Smooth muscle cell (in vitro differentiated cells): ENCODE measurements around the gene LRRC4C. TPM values are rescaled to one million over a fixed set of nuclear protein-coding genes. Genes with fewer than 3 reads are reported as not detected.

Experiments used
- DNase-seq: peaks from one replicate; lab custom pipeline; 2025; ENCODE audit not compliant: unreplicated experiment; lab: John Stamatoyannopoulos, UW
- H2AFZ ChIP-seq: fragments of 200-600 bp; sonication (generic); 2 replicates; pipeline ENCODE4 v1.6.0; 2016; ENCODE audit warnings: antibody characterized with exemption, low read depth, mild to moderate bottlenecking
- H3F3A ChIP-seq: fragments of 200-600 bp; sonication (generic); 2 replicates; pipeline ENCODE4 v1.6.0; 2017; ENCODE audit warnings: antibody characterized with exemption, low read depth
- H3K27ac ChIP-seq: fragments of 200-600 bp; sonication (generic); 2 replicates; pipeline ENCODE4 v1.5.1; 2016; ENCODE audit warnings: low read depth, mild to moderate bottlenecking
- H3K27me3 ChIP-seq: fragments of 200-600 bp; sonication (generic); 2 replicates; pipeline ENCODE4 v1.6.1; 2016; ENCODE audit warnings: low read depth, mild to moderate bottlenecking
- H3K36me3 ChIP-seq: fragments of 200-600 bp; sonication (generic); 2 replicates; pipeline ENCODE4 v1.5.1; 2016; ENCODE audit warnings: low read depth
- H3K4me1 ChIP-seq: fragments of 200-600 bp; sonication (generic); 2 replicates; pipeline ENCODE4 v1.5.1; 2016; ENCODE audit warnings: low read depth
- H3K4me2 ChIP-seq: fragments of 200-600 bp; sonication (generic); 2 replicates; pipeline ENCODE4 v1.6.0; 2016; ENCODE audit warnings: mild to moderate bottlenecking
- H3K4me3 ChIP-seq: fragments of 200-600 bp; sonication (generic); 2 replicates; pipeline ENCODE4 v1.5.1; 2016; ENCODE audit warnings: mild to moderate bottlenecking
- H3K79me2 ChIP-seq: fragments of 200-600 bp; sonication (generic); 2 replicates; pipeline ENCODE4 v1.6.0; 2016; ENCODE audit warnings: low read depth, mild to moderate bottlenecking
- H3K9ac ChIP-seq: fragments of 200-600 bp; sonication (generic); 2 replicates; pipeline ENCODE4 v1.6.0; 2016; ENCODE audit warnings: low read depth
- H3K9me3 ChIP-seq: fragments of 200-600 bp; sonication (generic); replicated peaks from 2 replicates; pipeline ENCODE4 v1.5.1; 2016; ENCODE audit warnings: low read depth
- H4K20me1 ChIP-seq: fragments of 200-600 bp; sonication (generic); 2 replicates; pipeline ENCODE4 v1.6.0; 2016; ENCODE audit warnings: low read depth
- WGBS: methylation state at CpG from one replicate; pipeline ENCODE4 v1.1.7; 2016; ENCODE audit warnings: low lambda C conversion rate; 5-methylcytosine and 5-hydroxymethylcytosine counted together
- polyA plus RNA-seq: library from polyadenylated mRNA; unstranded; fragments of >200 nt; fragmentation: Nextera tagmentation; extraction: Ambion mirVana; gene quantifications from 2 replicates; pipeline ENCODE4 v1.2.1, GENCODE V29; 2016
- total RNA-seq: library from RNA; depleted of rRNA; stranded (reverse); fragments of >200 nt; gene quantifications from 2 replicates; pipeline ENCODE4 v1.2.3, GENCODE V29; 2014
- TF ChIP-seq, protein P1 (sequence below): fragments of 200-600 bp; sonication (generic); IDR thresholded peaks from 2 replicates; pipeline ENCODE4 v1.5.1; 2017; ENCODE audit warnings: borderline replicate concordance, mild to moderate bottlenecking, antibody characterized with exemption; ENCODE audit not compliant: insufficient read depth, poor library complexity, severe bottlenecking

The LRRC4C gene
- total and polyA plus RNA-seq, 2 experiments from 2014 or later: 7.3 to 10.1 TPM

DNA sequence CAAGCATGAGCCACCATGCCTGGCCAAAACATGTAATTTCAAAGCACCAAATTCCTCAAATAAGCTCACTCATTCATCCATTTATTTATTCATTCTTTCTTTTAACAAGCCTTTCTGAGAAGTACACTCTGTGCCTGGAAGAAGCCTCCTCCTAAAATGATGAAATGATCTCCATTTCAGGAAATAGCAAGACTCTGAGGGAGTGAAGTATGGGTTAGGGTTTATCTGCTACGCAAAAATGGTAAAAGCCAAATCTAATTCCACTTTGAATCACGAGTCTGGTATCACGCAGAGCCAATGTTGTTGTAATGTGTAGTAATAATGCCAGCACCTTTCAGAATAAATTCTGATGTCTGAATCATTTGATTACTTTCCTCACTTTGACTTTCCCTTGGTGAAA is 1041.8 kb downstream of the LRRC4C start:
- H3K27ac ChIP-seq: no peak overlapping the region
- H3K4me1 ChIP-seq: no peaks in the 10 kb centered on the region
- H2AFZ ChIP-seq: peak overlapping the region; percentile 57
- H3K79me2 ChIP-seq: no peaks in the 10 kb centered on the region
- H3F3A ChIP-seq: no peaks in the 10 kb centered on the region
- no peak overlapping the region for H3K4me3 ChIP-seq
- no peaks in the 10 kb centered on the region for H3K36me3 ChIP-seq
- no peaks in the 10 kb centered on the region for H4K20me1 ChIP-seq
- H3K4me2 ChIP-seq: no peak overlapping the region
- DNase-seq: no peak
- H3K9ac ChIP-seq: no peak overlapping the region
- no peaks in the 10 kb centered on the region for H3K9me3 ChIP-seq
- 52% methylated on average over 3 of the region's 3 CpGs for WGBS
- TF ChIP-seq, protein P1, sequence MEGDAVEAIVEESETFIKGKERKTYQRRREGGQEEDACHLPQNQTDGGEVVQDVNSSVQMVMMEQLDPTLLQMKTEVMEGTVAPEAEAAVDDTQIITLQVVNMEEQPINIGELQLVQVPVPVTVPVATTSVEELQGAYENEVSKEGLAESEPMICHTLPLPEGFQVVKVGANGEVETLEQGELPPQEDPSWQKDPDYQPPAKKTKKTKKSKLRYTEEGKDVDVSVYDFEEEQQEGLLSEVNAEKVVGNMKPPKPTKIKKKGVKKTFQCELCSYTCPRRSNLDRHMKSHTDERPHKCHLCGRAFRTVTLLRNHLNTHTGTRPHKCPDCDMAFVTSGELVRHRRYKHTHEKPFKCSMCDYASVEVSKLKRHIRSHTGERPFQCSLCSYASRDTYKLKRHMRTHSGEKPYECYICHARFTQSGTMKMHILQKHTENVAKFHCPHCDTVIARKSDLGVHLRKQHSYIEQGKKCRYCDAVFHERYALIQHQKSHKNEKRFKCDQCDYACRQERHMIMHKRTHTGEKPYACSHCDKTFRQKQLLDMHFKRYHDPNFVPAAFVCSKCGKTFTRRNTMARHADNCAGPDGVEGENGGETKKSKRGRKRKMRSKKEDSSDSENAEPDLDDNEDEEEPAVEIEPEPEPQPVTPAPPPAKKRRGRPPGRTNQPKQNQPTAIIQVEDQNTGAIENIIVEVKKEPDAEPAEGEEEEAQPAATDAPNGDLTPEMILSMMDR: no peak
- no peaks in the 10 kb centered on the region for H3K27me3 ChIP-seq

DNA sequence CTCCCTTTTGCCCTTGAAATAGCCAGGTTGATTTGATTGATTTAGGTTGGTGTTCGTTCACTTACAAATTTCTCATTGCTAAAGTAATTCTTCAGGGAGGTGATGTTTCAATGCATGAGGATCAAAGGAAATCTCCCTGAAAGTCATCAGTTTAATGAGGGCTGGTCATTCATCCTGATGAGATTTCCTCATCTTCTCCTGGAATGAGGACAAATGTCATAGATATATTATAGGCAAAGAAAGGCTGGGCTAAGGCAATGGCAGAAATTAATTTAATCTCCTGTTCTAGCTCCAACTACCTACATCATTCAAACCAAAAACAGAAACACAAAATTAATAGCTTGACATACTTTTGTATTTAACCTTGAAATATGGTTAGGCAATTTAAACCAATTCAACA is 1052.1 kb downstream of the LRRC4C start:
- no peak overlapping the region for H2AFZ ChIP-seq

DNA sequence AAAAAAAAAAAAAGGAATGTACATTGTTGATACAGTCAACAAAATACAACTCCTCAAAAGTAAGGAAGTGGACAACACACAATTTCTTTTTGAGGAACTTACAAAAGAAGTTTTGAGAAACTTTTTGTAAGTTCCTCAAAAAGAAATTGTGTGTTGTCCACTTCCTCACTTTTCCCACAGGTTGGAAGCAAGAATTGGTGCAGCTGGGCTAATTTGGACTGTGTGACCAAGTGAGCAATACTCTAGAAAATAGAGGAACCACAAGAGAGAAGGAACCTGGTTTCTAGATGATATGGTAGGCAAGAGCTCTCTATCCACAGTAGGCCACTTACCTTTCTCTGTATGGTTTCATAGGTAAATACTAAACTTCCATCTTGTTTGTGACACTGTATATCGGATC is 1053.8 kb downstream of the LRRC4C start:
- Histone ChIP-seq H3K79me2 (no peaks in the 10 kb centered on the region), H3K4me1 (no peaks in the 10 kb centered on the region), H3K27me3 (no peaks in the 10 kb centered on the region), H3K4me2 (no peak overlapping the region), H3K9me3 (no peaks in the 10 kb centered on the region), H3K36me3 (no peaks in the 10 kb centered on the region), H3K9ac (no peak overlapping the region), H3F3A (no peaks in the 10 kb centered on the region), H3K4me3 (no peak overlapping the region), H3K27ac (no peak overlapping the region), H4K20me1 (no peaks in the 10 kb centered on the region), H2AFZ (no peak overlapping the region)
- DNase-seq: no peak
- TF ChIP-seq, protein P1: no peak
- WGBS: 96% methylated on average over 1 of the region's 1 CpG

More for the DNA sequence above, 1052.1 kb downstream of the LRRC4C start:
- WGBS: 96% methylated on average over 1 of the region's 1 CpG
- H3K36me3 ChIP-seq: no peaks in the 10 kb centered on the region
- H4K20me1 ChIP-seq: no peaks in the 10 kb centered on the region
- H3K27me3 ChIP-seq: no peaks in the 10 kb centered on the region
- no peak overlapping the region for H3K4me3 ChIP-seq
- H3K4me1 ChIP-seq: no peaks in the 10 kb centered on the region
- H3K79me2 ChIP-seq: no peaks in the 10 kb centered on the region
- no peak overlapping the region for H3K27ac ChIP-seq
- no peak for DNase-seq
- no peak overlapping the region for H3K9ac ChIP-seq
- H3K4me2 ChIP-seq: no peak overlapping the region
- H3F3A ChIP-seq: no peaks in the 10 kb centered on the region
- H3K9me3 ChIP-seq: no peaks in the 10 kb centered on the region
- TF ChIP-seq, protein P1: no peak

DNA sequence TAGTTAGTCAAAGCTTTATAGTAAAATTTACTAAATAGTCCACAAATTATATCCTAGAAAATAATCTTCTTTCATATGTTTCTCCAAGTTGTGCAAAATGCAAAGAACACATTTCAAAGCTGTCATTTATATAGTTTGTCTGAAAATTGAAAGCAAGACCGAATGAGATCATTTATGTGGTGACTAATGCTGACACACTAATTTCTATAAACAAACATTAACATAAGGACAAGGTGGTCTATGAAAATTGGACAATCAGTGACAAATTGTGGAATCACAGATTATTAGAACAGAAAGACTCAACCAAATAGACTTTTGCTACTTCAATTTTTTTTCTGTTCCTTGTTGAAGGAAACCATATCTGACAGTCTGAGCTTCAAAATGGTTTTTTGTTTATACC is 1056.1 kb downstream of the LRRC4C start:
- Histone ChIP-seq H2AFZ (no peak overlapping the region), H3K79me2 (no peaks in the 10 kb centered on the region), H3F3A (no peaks in the 10 kb centered on the region), H3K4me1 (no peaks in the 10 kb centered on the region), H3K9ac (no peak overlapping the region), H3K27me3 (no peaks in the 10 kb centered on the region), H3K4me2 (no peak overlapping the region), H3K9me3 (no peaks in the 10 kb centered on the region), H3K36me3 (no peaks in the 10 kb centered on the region), H4K20me1 (no peaks in the 10 kb centered on the region), H3K27ac (no peak overlapping the region), H3K4me3 (no peak overlapping the region)
- DNase-seq: no peak
- 49% methylated on average over 1 of the region's 1 CpG for WGBS
- TF ChIP-seq, protein P1: no peak
